ENCODE data around the gene TIA1. TPM values are rescaled to one million over a fixed set of nuclear protein-coding genes. Genes with fewer than 3 reads are reported as not detected.

The TIA1 gene
- polyA plus RNA-seq, 3 donors, result 47.0 to 61.9 (median 48.7) TPM

DNA sequence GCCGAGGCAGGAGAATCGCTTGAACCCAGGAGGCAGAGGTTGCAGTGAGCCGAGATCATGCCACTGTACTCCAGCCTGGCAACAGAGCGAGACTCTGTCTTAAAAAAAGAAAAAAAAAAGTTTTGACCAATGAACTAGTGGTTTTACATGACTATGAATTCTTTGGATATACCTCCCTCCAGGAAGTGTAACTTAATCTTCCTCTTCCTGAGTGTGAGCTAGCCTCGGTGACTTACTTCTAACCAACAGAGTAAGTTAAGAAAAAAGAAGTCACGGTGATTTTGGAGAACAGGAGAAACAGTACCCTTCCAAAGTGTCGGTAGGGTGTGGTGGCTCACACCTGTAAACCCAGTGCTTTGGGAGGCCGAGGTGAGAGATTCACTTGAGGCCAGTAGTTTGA lies 7.1 kb downstream of the TIA1 start:
- H3K27me3 Mint-ChIP-seq (ENCODE audit: low read depth in 3 of 3), result no peaks in the 10 kb centered on the region
- Histone ChIP-seq H2AFZ (ENCODE audit: insufficient read depth, low read depth, low read length, poor library complexity, severe bottlenecking) (no peak overlapping the region), H4K20me1 (ENCODE audit: insufficient read depth, low read length) (peaks cover 87% of the 10 kb centered on the region), H3K27ac (ENCODE audit: low read depth in 1 of 2, low read length in 2 of 2) (peak overlapping the region in 1 of 2 donors; percentile 36), H3K9me3 (replicated peaks in 1 of 2; ENCODE audit: control insufficient read depth in 1 of 2, insufficient read depth in 1 of 2, low read length in 2 of 2) (no peaks in the 10 kb centered on the region), H3K27me3 (ENCODE audit: control insufficient read depth in 2 of 2, insufficient read depth in 2 of 2, low read length in 2 of 2) (no peaks in the 10 kb centered on the region), H3K79me2 (ENCODE audit: insufficient read depth, low read length) (peaks cover 100% of the 10 kb centered on the region), H3K4me2 (replicated peaks; ENCODE audit: extremely low read depth, low read length, poor library complexity, severe bottlenecking) (no peak overlapping the region), H3K9ac (ENCODE audit: insufficient read depth, low read length, poor library complexity, severe bottlenecking) (no peak overlapping the region), H3K36me3 (replicated peaks in 1 of 2; ENCODE audit: control insufficient read depth in 1 of 2, insufficient read depth in 2 of 2, low read length in 2 of 2) (peaks cover 14 to 58% of the 10 kb centered on the region in 2 donors), H3K4me1 (ENCODE audit: control insufficient read depth in 1 of 2, insufficient read depth in 2 of 2, low read length in 2 of 2) (peaks cover 6 to 11% of the 10 kb centered on the region in 2 donors), H3K4me3 (replicated peaks in 1 of 3; ENCODE audit: low read depth in 2 of 3, low read length in 3 of 3) (no peak overlapping the region)
- H3K36me3 Mint-ChIP-seq, result peaks cover 21 to 38% of the 10 kb centered on the region in 2 donors
- no peak for TF ChIP-seq CTCF (IDR thresholded peaks at IDR 0.05)
- H3K9me3 Mint-ChIP-seq, result no peaks in the 10 kb centered on the region
- 93% methylated on average over 2 of the region's 8 CpGs for WGBS (ENCODE audit: insufficient coverage)
- no peak overlapping the region for H3K4me3 Mint-ChIP-seq
- peak overlapping the region in 5 of 7 donors; percentile 4 to 73 (median 57) for H3K27ac Mint-ChIP-seq
- intact Hi-C loops (cut with micrococcal nuclease), result loop anchor here in 1 of 2 donors (10.0 kb wide), 1 partner anchor 337 kb away; no protein-coding TSS in a partner anchor
- no peak for DNase-seq
- H3K4me1 Mint-ChIP-seq, result peaks cover 30% of the 10 kb centered on the region

DNA sequence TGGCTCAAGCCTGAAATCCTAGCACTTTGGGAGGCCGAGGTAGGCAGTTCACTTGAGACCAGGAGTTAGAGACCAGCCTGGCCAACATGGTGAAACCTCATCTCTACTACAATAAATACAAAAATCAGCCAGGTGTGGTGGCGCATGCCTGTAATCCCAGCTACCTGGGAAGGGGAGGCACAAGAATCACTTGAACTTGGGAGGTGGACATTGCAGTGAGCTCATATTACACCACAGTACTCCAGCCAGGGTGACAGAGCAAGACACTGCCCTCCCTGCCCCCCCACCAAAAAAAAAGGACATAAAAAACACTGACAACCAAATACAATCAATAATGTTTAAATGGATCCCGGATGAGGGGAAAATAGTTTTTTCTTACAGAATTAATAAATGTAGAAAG lies 7.8 kb downstream of the TIA1 start:
- Mint-ChIP-seq H3K4me3 (no peak overlapping the region), H3K4me1 (peaks cover 23% of the 10 kb centered on the region), H3K27ac (peak overlapping the region in 1 of 7 donors; percentile 62), H3K36me3 (peaks cover 19 to 42% of the 10 kb centered on the region in 2 donors), H3K27me3 (ENCODE audit: low read depth in 3 of 3) (no peaks in the 10 kb centered on the region), H3K9me3 (no peaks in the 10 kb centered on the region)
- H4K20me1 ChIP-seq (ENCODE audit: insufficient read depth, low read length), result peaks cover 92% of the 10 kb centered on the region
- H3K27ac ChIP-seq (ENCODE audit: low read depth in 1 of 2, low read length in 2 of 2), result peak overlapping the region in 1 of 2 donors; percentile 36
- no peaks in the 10 kb centered on the region for H3K9me3 ChIP-seq (replicated peaks in 1 of 2; ENCODE audit: control insufficient read depth in 1 of 2, insufficient read depth in 1 of 2, low read length in 2 of 2)
- no CpG with 5 or more reads among the region's 3 CpGs for WGBS (ENCODE audit: insufficient coverage)
- H3K4me2 ChIP-seq (replicated peaks; ENCODE audit: extremely low read depth, low read length, poor library complexity, severe bottlenecking), result no peak overlapping the region
- H3K36me3 ChIP-seq (replicated peaks in 1 of 2; ENCODE audit: control insufficient read depth in 1 of 2, insufficient read depth in 2 of 2, low read length in 2 of 2), result peaks cover 20 to 65% of the 10 kb centered on the region in 2 donors
- H3K27me3 ChIP-seq (ENCODE audit: control insufficient read depth in 2 of 2, insufficient read depth in 2 of 2, low read length in 2 of 2), result no peaks in the 10 kb centered on the region
- H3K4me3 ChIP-seq (replicated peaks in 1 of 3; ENCODE audit: low read depth in 2 of 3, low read length in 3 of 3), result no peak overlapping the region
- peaks cover 97% of the 10 kb centered on the region for H3K79me2 ChIP-seq (ENCODE audit: insufficient read depth, low read length)
- no peak overlapping the region for H3K9ac ChIP-seq (ENCODE audit: insufficient read depth, low read length, poor library complexity, severe bottlenecking)
- DNase-seq, result no peak
- intact Hi-C loops (cut with micrococcal nuclease), result loop anchor here in 1 of 2 donors (10.0 kb wide), 1 partner anchor 336 kb away; no protein-coding TSS in a partner anchor
- peaks cover 0 to 3% of the 10 kb centered on the region in 2 donors for H3K4me1 ChIP-seq (ENCODE audit: control insufficient read depth in 1 of 2, insufficient read depth in 2 of 2, low read length in 2 of 2)
- H2AFZ ChIP-seq (ENCODE audit: insufficient read depth, low read depth, low read length, poor library complexity, severe bottlenecking), result no peak overlapping the region
- no peak for TF ChIP-seq CTCF (IDR thresholded peaks at IDR 0.05)

Data from CD14-positive monocyte (primary cell).